Esophagus squamous epithelium (tissue), 4 donors: ENCODE measurements around the gene THRA.

Source experiments
- POLR2A ChIP-seq, 4 donors: fragments of 450-650 bp; IDR thresholded peaks; one replicate each; pipeline ENCODE4 v1.6.1; 2017; ENCODE audit warnings: antibody characterized with exemption in 4 of 4, mild to moderate bottlenecking in 4 of 4, moderate library complexity in 3 of 4
- TF ChIP-seq, protein P1 (sequence below), 6 experiments: fragments of 450-650 bp in 4 of 6; fragments of 200-600 bp in 2 of 6; sonication (generic) in 2 of 6; IDR thresholded peaks; one replicate each; pipeline ENCODE4 v1.5.1; 2016 to 2019; ENCODE audit warnings: antibody characterized with exemption in 6 of 6, mild to moderate bottlenecking in 4 of 6, moderate library complexity in 4 of 6

DNA sequence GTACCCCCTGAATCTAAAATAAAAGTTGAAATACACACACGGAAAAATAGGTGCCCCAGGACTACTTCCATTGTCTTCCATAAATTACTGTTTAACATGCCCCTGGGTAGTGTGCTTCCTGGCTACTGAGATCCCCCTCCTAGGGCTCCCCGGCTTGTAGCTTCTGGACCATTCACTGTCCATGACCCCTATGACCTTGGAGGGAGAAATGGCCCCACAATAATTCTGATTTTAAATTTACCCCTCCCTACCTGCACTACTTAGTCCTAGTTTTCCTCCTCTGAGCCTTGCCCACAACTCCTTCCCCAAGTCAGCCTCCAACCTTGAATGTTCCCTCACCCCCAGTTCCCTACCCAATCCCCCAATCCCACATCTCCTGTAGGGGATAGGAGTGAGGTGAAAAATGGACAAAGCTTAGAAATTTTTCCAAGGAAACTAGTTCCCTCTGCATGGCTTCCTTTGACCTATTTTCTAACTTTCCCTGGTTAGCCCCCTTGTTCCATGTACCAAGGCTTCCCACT, 49.5 kb downstream of the THRA start:
- TF ChIP-seq, protein P1, sequence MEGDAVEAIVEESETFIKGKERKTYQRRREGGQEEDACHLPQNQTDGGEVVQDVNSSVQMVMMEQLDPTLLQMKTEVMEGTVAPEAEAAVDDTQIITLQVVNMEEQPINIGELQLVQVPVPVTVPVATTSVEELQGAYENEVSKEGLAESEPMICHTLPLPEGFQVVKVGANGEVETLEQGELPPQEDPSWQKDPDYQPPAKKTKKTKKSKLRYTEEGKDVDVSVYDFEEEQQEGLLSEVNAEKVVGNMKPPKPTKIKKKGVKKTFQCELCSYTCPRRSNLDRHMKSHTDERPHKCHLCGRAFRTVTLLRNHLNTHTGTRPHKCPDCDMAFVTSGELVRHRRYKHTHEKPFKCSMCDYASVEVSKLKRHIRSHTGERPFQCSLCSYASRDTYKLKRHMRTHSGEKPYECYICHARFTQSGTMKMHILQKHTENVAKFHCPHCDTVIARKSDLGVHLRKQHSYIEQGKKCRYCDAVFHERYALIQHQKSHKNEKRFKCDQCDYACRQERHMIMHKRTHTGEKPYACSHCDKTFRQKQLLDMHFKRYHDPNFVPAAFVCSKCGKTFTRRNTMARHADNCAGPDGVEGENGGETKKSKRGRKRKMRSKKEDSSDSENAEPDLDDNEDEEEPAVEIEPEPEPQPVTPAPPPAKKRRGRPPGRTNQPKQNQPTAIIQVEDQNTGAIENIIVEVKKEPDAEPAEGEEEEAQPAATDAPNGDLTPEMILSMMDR (IDR thresholded peaks at IDR 0.05): no peak
- no peak for TF ChIP-seq POLR2A (IDR thresholded peaks at IDR 0.05)
